ENCODE results near the gene APEH. TPM values are rescaled to one million over a fixed set of nuclear protein-coding genes. Genes with fewer than 3 reads are reported as not detected.

APEH gene
- total RNA-seq, 1 donor from 2014 or later: 105 TPM

DNA sequence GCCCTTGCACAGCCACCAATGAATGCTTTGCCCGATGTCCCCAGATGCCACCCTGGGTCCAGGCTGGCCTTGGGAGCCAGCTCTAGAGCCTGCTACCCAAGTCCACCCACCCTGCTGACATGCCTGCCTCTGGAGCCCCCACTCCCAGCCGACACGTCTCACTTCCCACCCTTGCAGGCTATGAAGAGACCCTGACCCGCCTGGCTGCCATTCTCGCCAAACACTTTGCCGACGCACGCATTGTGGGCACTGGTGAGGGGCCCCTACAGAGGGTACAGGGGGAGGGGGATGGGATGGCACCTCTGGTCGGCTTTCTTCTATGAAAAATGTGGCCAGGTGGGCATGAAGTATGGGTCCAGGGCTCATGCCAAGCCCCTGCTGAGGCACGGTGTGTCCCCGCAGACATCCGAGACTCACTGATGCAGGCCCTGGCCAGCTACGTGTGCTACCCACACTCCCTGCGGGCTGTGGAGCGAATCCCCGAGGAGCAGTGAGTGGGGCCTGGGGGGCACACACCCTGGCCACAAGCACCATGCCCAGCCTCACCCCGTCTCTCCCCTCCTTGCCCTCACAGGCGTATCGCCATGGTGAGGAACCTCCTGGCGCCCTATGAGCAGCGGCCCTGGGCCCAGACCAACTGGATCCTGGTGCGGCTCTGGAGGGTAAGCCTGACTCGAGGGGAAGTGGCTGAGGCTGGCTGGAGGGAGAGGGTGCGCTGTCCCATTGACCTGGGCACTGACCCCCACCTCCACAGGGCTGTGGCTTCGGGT, 39.4 kb downstream of the APEH start:
- Mint-ChIP-seq H3K27me3 (ENCODE audit: unreplicated experiment) (no peaks in the 10 kb centered on the region), H3K36me3 (ENCODE audit: unreplicated experiment) (peaks cover 3% of the 10 kb centered on the region), H3K4me3 (ENCODE audit: unreplicated experiment) (no peak overlapping the region), H3K9me3 (ENCODE audit: unreplicated experiment) (no peaks in the 10 kb centered on the region), H3K27ac (ENCODE audit: unreplicated experiment) (no peak overlapping the region), H3K4me1 (ENCODE audit: unreplicated experiment) (peaks cover 1% of the 10 kb centered on the region)
- no peak for DNase-seq (ENCODE audit: extremely low spot score, unreplicated experiment)
- TF ChIP-seq, protein P1, sequence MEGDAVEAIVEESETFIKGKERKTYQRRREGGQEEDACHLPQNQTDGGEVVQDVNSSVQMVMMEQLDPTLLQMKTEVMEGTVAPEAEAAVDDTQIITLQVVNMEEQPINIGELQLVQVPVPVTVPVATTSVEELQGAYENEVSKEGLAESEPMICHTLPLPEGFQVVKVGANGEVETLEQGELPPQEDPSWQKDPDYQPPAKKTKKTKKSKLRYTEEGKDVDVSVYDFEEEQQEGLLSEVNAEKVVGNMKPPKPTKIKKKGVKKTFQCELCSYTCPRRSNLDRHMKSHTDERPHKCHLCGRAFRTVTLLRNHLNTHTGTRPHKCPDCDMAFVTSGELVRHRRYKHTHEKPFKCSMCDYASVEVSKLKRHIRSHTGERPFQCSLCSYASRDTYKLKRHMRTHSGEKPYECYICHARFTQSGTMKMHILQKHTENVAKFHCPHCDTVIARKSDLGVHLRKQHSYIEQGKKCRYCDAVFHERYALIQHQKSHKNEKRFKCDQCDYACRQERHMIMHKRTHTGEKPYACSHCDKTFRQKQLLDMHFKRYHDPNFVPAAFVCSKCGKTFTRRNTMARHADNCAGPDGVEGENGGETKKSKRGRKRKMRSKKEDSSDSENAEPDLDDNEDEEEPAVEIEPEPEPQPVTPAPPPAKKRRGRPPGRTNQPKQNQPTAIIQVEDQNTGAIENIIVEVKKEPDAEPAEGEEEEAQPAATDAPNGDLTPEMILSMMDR (IDR thresholded peaks at IDR 0.05): no peak

DNA sequence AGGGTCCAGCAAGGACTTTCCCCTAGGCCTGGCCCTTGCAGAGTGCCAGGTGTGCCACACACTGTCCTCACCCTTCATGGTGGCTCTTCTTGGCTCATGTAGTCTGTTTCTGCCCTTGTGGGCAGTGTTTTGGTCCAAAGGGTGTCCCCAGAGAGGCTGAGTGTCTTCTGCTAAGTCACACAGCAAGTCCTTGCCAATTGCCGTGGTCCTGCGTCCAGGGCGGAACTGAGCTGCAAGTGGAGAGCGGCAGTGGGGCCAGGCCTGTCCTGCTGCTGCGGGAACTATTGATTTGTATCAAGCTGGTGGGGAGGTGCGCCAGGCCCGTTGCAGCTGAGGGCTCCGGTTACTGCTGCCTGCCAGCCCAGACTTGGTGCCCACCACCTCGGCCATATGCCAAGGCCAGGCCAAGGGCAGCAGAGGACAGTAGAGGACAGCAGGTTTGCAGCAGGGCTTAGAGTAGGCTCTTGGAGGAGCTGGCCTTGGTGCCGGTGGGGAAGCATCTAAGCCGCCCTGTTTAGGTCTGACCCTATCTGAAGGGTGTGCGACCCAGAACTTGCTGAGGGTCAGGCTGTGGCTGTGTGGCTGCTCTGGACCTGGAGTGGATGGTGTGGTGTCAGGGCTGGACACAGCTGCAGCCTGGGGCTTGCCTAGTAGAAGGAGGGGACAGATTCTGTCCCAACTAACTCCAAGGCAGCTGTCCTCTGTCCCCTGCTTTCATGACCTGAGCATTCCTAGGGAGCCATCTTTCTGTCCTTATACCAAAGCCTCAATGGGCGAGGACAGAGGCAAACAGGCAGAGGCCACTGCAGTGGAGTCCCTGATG, 40.8 kb downstream of the APEH start:
- H3K9me3 Mint-ChIP-seq (ENCODE audit: unreplicated experiment): no peaks in the 10 kb centered on the region
- no peak for DNase-seq (ENCODE audit: extremely low spot score, unreplicated experiment)
- H3K27me3 Mint-ChIP-seq (ENCODE audit: unreplicated experiment): no peaks in the 10 kb centered on the region
- H3K27ac Mint-ChIP-seq (ENCODE audit: unreplicated experiment): no peak overlapping the region
- no peak overlapping the region for H3K4me3 Mint-ChIP-seq (ENCODE audit: unreplicated experiment)
- TF ChIP-seq, protein P1 (IDR thresholded peaks at IDR 0.05): no peak
- peaks cover 13% of the 10 kb centered on the region for H3K4me1 Mint-ChIP-seq (ENCODE audit: unreplicated experiment)
- H3K36me3 Mint-ChIP-seq (ENCODE audit: unreplicated experiment): no peaks in the 10 kb centered on the region

- no peaks in the 10 kb centered on the region for H3K36me3 Mint-ChIP-seq (ENCODE audit: unreplicated experiment)
- H3K27ac Mint-ChIP-seq (ENCODE audit: unreplicated experiment): no peak overlapping the region
- H3K4me3 Mint-ChIP-seq (ENCODE audit: unreplicated experiment): no peak overlapping the region
- H3K27me3 Mint-ChIP-seq (ENCODE audit: unreplicated experiment): no peaks in the 10 kb centered on the region
- no peaks in the 10 kb centered on the region for H3K9me3 Mint-ChIP-seq (ENCODE audit: unreplicated experiment)
- H3K4me1 Mint-ChIP-seq (ENCODE audit: unreplicated experiment): peaks cover 15% of the 10 kb centered on the region
- TF ChIP-seq, protein P1 (IDR thresholded peaks at IDR 0.05): no peak
- DNase-seq (ENCODE audit: extremely low spot score, unreplicated experiment): no peak
Observed at GRCh38 chr3:49715611-49716121, 41.5 kb downstream of the APEH start.

GRCh38 chr3:49716169-49716568, 42.0 kb downstream of the APEH start:
- TF ChIP-seq, protein P1 (IDR thresholded peaks at IDR 0.05): no peak
- Mint-ChIP-seq H3K4me3 (ENCODE audit: unreplicated experiment) (no peak overlapping the region), H3K27me3 (ENCODE audit: unreplicated experiment) (no peaks in the 10 kb centered on the region), H3K9me3 (ENCODE audit: unreplicated experiment) (no peaks in the 10 kb centered on the region), H3K36me3 (ENCODE audit: unreplicated experiment) (peaks cover 5% of the 10 kb centered on the region), H3K27ac (ENCODE audit: unreplicated experiment) (no peak overlapping the region), H3K4me1 (ENCODE audit: unreplicated experiment) (peaks cover 15% of the 10 kb centered on the region)
- no peak for DNase-seq (ENCODE audit: extremely low spot score, unreplicated experiment)

DNA sequence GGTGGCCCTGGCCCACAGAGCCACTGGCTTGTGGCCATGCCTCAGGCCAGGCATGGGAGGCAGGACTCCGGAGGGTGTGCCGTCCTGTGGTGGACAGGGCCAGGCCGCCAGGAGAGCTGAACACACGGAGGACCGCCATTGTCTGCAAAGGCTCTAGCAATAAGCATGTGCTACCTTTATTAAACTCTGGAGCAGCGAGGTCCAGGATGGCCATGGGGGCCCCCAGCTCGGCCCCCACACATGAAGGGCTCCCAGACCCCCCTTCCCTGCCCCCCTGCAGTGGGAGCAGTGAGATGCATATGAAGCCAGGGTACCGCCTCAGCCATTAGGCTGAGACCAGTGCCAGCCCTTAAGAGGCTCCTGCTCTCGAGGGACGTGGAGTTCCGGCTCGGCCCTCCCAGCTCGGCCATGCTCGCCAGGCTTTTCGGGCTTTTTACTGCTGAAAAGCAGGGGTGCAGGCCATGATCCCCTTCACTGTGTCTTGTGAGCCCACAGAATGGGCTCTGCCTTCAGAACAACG, 42.6 kb downstream of the APEH start:
- Mint-ChIP-seq H3K36me3 (ENCODE audit: unreplicated experiment) (peaks cover 6% of the 10 kb centered on the region), H3K27me3 (ENCODE audit: unreplicated experiment) (no peaks in the 10 kb centered on the region), H3K9me3 (ENCODE audit: unreplicated experiment) (no peaks in the 10 kb centered on the region), H3K4me1 (ENCODE audit: unreplicated experiment) (peaks cover 15% of the 10 kb centered on the region), H3K4me3 (ENCODE audit: unreplicated experiment) (no peak overlapping the region), H3K27ac (ENCODE audit: unreplicated experiment) (no peak overlapping the region)
- no peak for DNase-seq (ENCODE audit: extremely low spot score, unreplicated experiment)
- TF ChIP-seq, protein P1 (IDR thresholded peaks at IDR 0.05): no peak

Data from osteocyte (in vitro differentiated cells).